ENCODE measurements around the gene TNFAIP2. TPM values are rescaled to one million over a fixed set of nuclear protein-coding genes. Genes with fewer than 3 reads are reported as not detected.

The TNFAIP2 gene
- total RNA-seq = 86.3 and 128 TPM in 2 replicates

GRCh38 chr14:103122947-103123633 is at the start of gene TNFAIP2:
Gene TNFAIP2, plus strand, starts transcription at chr14:103123461. Its CDS starts 2,997 bp downstream, at chr14:103126458.

GRCh38 chr14:103084021-103084919 is 39.0 kb upstream of the TNFAIP2 start, which contains the start of gene LBHD2:
Gene LBHD2, plus strand, starts transcription at chr14:103084210. Its CDS starts 1,803 bp downstream, at chr14:103086013.

GRCh38 chr14:103094406-103095209 is 28.7 kb upstream of the TNFAIP2 start, which contains the start of gene EXOC3L4:
Gene EXOC3L4, plus strand, starts transcription at chr14:103094725. Its CDS starts 5,495 bp downstream, at chr14:103100220.

Other genes starting within 250 kb of the TNFAIP2 start
- gene AMN, start 200.8 kb upstream of the TNFAIP2 start, total RNA-seq = under 0.01 TPM in 1 of 2 replicates, not detected in the other
- 98.5 and 124 TPM in 2 replicates for gene CDC42BPB, start 65.9 kb upstream of the TNFAIP2 start, total RNA-seq
- not detected in 2 replicates for gene LBHD2, start 39.3 kb upstream of the TNFAIP2 start, total RNA-seq
- not detected in 2 replicates for gene EXOC3L4, start 28.7 kb upstream of the TNFAIP2 start, total RNA-seq
- 137 and 163 TPM in 2 replicates for gene EIF5, start 210.8 kb downstream of the TNFAIP2 start, total RNA-seq